Measurements from ENCODE around the gene SAMD1.

SAMD1 gene

DNA sequence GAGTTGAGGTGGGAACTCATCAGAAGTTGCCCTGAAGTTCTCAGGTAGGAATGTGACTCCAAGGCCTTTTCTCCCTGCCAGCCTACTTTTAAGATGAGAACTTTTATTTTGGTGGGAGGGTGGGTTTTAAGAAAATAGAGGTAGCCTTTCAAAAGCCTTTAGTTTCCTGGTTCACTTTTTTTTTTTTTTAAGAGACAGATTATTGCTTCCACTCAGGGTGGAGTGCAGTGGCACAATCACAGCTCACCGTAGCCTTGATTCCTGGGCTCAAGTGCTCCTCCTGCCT, 7.9 kb downstream of the SAMD1 start:
- Histone ChIP-seq H3K9me3 (no peaks in the 10 kb centered on the region), H3K27me3 (no peaks in the 10 kb centered on the region), H3K4me3 (ENCODE audit: low read depth, low read length) (no peak overlapping the region), H3K4me1 (no peaks in the 10 kb centered on the region), H3K36me3 (no peaks in the 10 kb centered on the region)
- no peak for DNase-seq
- TF ChIP-seq, protein P1, sequence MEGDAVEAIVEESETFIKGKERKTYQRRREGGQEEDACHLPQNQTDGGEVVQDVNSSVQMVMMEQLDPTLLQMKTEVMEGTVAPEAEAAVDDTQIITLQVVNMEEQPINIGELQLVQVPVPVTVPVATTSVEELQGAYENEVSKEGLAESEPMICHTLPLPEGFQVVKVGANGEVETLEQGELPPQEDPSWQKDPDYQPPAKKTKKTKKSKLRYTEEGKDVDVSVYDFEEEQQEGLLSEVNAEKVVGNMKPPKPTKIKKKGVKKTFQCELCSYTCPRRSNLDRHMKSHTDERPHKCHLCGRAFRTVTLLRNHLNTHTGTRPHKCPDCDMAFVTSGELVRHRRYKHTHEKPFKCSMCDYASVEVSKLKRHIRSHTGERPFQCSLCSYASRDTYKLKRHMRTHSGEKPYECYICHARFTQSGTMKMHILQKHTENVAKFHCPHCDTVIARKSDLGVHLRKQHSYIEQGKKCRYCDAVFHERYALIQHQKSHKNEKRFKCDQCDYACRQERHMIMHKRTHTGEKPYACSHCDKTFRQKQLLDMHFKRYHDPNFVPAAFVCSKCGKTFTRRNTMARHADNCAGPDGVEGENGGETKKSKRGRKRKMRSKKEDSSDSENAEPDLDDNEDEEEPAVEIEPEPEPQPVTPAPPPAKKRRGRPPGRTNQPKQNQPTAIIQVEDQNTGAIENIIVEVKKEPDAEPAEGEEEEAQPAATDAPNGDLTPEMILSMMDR (IDR thresholded peaks at IDR 0.05; ENCODE audit: low read depth, low read length): no peak

DNA sequence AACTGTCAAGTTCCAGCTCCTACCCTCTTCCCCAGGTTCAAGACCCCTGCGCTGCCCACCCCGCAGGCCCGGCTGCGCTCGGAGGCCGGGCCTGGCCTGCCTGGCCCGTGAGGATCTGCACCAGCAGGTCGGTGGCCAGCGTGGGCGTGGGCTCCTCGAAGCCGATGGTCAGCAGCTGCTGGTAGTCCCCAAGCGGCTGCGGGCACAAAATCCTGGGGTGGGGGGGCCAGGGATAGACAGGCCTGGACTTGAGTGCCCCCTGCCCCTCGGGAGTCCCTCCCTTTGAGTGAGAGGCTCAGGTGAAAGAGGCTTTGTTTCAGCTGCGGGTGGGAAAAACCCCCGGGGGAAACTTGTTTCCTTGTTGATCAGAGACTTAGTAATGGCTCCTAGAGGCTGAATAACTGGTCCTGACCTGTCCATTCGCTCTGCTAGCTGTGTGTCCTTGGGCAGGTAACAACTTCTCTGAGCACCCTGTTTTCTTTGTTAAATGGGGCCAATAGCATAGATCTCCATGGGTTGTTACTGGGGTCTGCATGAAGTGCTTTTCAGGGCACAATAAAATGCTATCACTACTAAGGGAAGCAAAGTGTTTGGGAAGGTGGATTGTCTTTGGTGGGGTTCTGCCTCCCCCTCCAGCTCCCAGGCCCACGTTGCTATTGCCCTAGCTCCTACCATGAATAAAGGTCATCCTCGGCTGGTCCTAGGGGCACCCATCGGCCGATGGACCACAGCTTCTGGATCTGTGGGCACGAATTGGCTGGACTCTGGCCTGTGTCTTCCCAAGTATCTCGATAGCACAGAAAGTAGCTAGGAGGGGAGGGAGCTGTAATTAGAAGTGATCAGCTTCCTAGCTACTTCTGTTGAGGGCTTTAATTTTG, 8.5 kb downstream of the SAMD1 start:
- Histone ChIP-seq H3K36me3 (no peaks in the 10 kb centered on the region), H3K9me3 (no peaks in the 10 kb centered on the region), H3K4me1 (no peaks in the 10 kb centered on the region), H3K27me3 (no peaks in the 10 kb centered on the region), H3K4me3 (ENCODE audit: low read depth, low read length) (peak overlapping the region; percentile 94)
- TF ChIP-seq, protein P1 (IDR thresholded peaks at IDR 0.05; ENCODE audit: low read depth, low read length): no peak
- no peak for DNase-seq

DNA sequence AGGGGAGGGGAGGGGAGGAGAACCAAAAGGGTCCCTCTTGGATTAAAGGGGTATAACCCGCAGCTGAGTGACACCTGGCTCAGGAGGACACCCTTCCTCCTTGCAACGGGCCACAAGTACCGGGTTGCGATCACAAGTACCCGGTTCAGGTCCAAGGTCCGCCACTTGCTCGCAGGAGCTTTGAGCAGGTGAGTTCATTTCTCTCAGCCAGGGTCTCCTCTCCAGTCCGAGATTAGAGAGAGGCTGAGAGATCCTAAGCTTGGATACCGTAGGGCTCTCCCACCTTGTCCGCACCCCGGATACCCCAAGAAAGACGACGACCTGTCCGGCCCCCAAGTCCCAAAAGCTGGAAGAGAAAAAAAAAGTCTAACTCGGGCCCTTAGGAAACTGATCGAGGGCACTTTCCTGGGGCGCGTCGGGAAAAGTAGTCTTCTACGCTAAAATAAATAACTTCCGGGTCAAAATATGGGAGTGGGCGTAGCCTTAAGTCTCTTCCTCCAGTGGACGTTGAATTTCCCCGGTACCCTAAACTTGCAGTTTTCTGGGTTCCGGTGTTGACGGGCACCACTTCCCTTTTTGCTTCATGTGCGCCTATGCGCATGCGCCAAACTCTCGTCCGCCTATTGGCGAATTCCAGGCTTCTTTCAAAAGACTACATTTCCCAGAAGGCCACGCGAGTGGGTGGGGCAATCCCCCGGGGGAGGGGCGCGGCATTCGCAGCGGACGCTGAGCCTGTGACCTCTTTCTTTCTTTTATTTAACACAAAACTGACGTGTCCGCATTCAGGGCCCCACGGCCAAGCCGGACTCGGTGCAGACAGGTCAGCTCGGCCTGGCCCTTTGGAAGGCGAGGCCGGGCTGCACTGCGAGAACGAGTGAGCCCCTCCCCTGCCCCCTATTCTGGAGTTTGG, 9.4 kb downstream of the SAMD1 start:
- no peaks in the 10 kb centered on the region for H3K27me3 ChIP-seq
- TF ChIP-seq, protein P1 (IDR thresholded peaks at IDR 0.05; ENCODE audit: low read depth, low read length): no peak
- no peaks in the 10 kb centered on the region for H3K4me1 ChIP-seq
- DNase-seq: peak; percentile 97
- peak overlapping the region; percentile 94 for H3K4me3 ChIP-seq (ENCODE audit: low read depth, low read length)
- no peaks in the 10 kb centered on the region for H3K9me3 ChIP-seq
- no peaks in the 10 kb centered on the region for H3K36me3 ChIP-seq

DNA sequence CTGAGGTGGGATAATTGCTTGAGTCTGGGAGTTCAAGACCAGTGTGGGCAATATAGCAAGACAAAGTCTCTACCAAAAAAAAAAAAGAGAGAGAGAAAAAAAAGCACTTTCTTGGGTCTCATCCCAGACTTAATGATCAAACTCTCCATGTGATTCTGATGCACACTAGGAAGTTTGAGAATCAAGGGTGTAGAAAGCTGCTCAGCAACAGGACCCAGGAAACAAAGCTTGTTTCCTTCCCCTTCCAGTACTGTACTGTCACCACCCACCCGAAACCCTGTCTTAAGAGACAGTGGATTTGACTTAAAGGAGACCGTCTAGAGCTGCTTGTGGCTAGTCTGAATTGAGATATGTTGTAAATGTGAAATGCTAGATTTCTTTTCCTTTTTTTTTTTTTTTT, 12.1 kb downstream of the SAMD1 start:
- no peaks in the 10 kb centered on the region for H3K36me3 ChIP-seq
- no peaks in the 10 kb centered on the region; the same call in none of the 2 replicates for H3K4me1 ChIP-seq
- no peak for DNase-seq
- H3K27me3 ChIP-seq: peaks cover 13% of the 10 kb centered on the region
- H3K9me3 ChIP-seq: no peaks in the 10 kb centered on the region
- H3K4me3 ChIP-seq (ENCODE audit: low read depth, low read length): no peak overlapping the region
- TF ChIP-seq, protein P1 (IDR thresholded peaks at IDR 0.05; ENCODE audit: low read depth, low read length): no peak

DNA sequence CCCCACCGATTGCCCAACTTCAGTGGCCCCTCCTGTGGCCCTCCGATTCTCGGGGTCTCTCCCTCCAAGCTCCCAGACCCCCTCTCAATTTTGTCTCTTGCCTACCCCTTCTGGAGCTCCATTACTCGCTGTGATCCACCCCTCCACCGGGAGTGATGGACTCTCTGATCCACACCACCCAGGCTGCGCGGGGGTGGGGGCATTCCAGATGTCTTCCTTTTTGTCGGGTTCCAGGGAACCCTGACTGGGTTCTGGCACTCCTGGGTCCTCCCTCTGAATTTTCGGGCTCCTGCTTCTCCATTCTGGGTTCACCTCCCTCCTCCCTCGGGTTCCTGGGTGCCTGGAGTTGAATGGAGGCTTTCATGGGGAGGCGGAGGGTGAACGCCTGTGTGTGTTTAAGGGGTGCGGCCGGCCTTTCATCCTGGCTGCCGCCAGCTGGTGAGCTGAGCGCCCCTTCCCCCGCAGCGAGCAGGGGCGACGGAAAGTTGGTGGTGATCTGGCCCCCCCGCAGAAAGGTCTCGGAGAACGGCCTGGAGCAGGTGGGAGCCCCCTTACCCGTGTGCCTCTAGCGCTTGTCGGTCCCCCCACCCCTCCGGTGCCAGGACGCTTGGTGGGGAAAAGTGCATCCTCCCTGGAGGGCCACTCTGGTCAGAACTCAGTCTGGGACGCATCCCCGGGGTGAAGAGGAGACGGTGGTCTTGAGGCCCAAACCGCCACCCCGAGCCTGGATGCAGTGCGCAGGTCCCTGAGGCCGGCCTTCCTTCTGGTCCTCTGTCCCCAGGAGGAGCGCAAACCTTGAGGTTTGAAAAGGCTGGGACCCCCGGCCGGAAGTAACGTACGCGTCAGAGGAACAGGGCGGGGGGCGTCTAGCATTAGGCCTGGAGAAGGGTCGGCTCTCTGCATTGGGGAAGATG, 16.4 kb downstream of the SAMD1 start:
- no peak for DNase-seq
- TF ChIP-seq, protein P1 (IDR thresholded peaks at IDR 0.05; ENCODE audit: low read depth, low read length): no peak
- Histone ChIP-seq H3K27me3 (peaks cover 21% of the 10 kb centered on the region), H3K4me1 (no peaks in the 10 kb centered on the region; the same call in none of the 2 replicates), H3K36me3 (no peaks in the 10 kb centered on the region), H3K4me3 (ENCODE audit: low read depth, low read length) (peak overlapping the region; percentile 63), H3K9me3 (no peaks in the 10 kb centered on the region)

All from BE2C (cell line).